ENCODE measurements around the gene PCCA. TPM values are rescaled to one million over a fixed set of nuclear protein-coding genes. Genes with fewer than 3 reads are reported as not detected.

The PCCA gene
- total and polyA plus RNA-seq, 2 donors (not counting 3 experiments of a cell fraction or from before 2014, with no cell fraction given): 5.7 to 20.2 TPM

DNA sequence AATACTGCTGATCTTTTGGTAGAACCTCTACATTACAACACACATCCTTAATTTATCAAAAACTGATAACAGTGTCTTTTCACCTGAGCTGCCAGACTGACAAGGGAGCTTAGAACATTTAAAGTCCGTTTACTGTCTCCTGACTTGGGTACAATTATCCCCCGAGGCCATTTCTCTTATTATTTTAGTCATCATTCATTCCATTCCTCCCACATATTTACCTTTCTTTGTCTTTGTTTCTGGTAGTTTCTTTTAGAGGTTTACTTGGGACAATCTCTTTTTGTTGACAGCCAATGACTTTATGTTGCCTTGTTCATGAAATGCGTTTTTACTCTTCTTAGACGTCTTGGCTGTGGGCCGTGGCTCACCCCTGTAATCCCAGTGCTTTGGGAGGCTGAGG, 186.9 kb downstream of the PCCA start:
- ChIA-PET CTCF (no interaction called here), POLR2A (no interaction called here)
- TF ChIP-seq, protein P1, sequence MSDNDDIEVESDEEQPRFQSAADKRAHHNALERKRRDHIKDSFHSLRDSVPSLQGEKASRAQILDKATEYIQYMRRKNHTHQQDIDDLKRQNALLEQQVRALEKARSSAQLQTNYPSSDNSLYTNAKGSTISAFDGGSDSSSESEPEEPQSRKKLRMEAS (IDR thresholded peaks at IDR 0.05; ENCODE audit: insufficient read depth, insufficient read length): no peak
- TF ChIP-seq POLR2AphosphoS5 (IDR thresholded peaks at IDR 0.05; ENCODE audit: insufficient read depth, low read depth, low read length): no peak
- TF ChIP-seq, protein P2, sequence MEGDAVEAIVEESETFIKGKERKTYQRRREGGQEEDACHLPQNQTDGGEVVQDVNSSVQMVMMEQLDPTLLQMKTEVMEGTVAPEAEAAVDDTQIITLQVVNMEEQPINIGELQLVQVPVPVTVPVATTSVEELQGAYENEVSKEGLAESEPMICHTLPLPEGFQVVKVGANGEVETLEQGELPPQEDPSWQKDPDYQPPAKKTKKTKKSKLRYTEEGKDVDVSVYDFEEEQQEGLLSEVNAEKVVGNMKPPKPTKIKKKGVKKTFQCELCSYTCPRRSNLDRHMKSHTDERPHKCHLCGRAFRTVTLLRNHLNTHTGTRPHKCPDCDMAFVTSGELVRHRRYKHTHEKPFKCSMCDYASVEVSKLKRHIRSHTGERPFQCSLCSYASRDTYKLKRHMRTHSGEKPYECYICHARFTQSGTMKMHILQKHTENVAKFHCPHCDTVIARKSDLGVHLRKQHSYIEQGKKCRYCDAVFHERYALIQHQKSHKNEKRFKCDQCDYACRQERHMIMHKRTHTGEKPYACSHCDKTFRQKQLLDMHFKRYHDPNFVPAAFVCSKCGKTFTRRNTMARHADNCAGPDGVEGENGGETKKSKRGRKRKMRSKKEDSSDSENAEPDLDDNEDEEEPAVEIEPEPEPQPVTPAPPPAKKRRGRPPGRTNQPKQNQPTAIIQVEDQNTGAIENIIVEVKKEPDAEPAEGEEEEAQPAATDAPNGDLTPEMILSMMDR (IDR thresholded peaks at IDR 0.05; ENCODE audit: extremely low read depth in 1 of 2, insufficient read depth in 1 of 2, low read depth in 1 of 2, low read length in 2 of 2): no peak
- TF ChIP-seq POLR2A (IDR thresholded peaks at IDR 0.05; ENCODE audit: low read depth, low read length): no peak
- TF ChIP-seq EZH2 (IDR thresholded peaks at IDR 0.05; ENCODE audit: borderline replicate concordance, low read depth, low read length, severe bottlenecking): no peak
- TF ChIP-seq MYC (IDR thresholded peaks at IDR 0.05; ENCODE audit: low read depth, low read length): no peak
- TF ChIP-seq GATA2 (IDR thresholded peaks at IDR 0.05; ENCODE audit: insufficient read depth, insufficient read length, low read depth, low read length): no peak
- no peak for TF ChIP-seq JUN (IDR thresholded peaks at IDR 0.05; ENCODE audit: borderline replicate concordance, insufficient read depth, insufficient read length, low read depth)
- TF ChIP-seq FOS (IDR thresholded peaks at IDR 0.05; ENCODE audit: borderline replicate concordance, insufficient read depth, low read length): no peak
- no TSS peak for BruUV-seq (replicated peaks)
- Histone ChIP-seq H3K4me1 (ENCODE audit: control insufficient read depth, extremely low read depth, insufficient read depth, low read length) (no peaks in the 10 kb centered on the region), H3K9me1 (replicated peaks; ENCODE audit: control insufficient read depth, extremely low read depth, insufficient read depth, low read length) (no peaks in the 10 kb centered on the region), H3K4me3 (replicated peaks in 1 of 3; ENCODE audit: insufficient read depth in 1 of 3, low read depth in 1 of 3, low read length in 3 of 3) (no peak overlapping the region), H4K20me1 (replicated peaks; ENCODE audit: control insufficient read depth, extremely low read depth, insufficient read depth, low read length) (no peaks in the 10 kb centered on the region), H2AFZ (ENCODE audit: low read depth, low read length) (no peak overlapping the region), H3K27ac (ENCODE audit: insufficient read depth, low read depth, low read length) (no peak overlapping the region), H3K79me2 (ENCODE audit: control insufficient read depth, insufficient read depth, low read length) (no peaks in the 10 kb centered on the region), H3K27me3 (ENCODE audit: control insufficient read depth in 2 of 2, insufficient read depth in 2 of 2, low read length in 2 of 2) (no peaks in the 10 kb centered on the region), H3K36me3 (ENCODE audit: control insufficient read depth in 2 of 2, extremely low read depth in 1 of 2, insufficient read depth in 2 of 2, low read length in 2 of 2) (no peaks in the 10 kb centered on the region), H3K4me2 (ENCODE audit: insufficient read depth, low read length) (no peak overlapping the region), H3K9me3 (replicated peaks; ENCODE audit: control insufficient read depth, insufficient read depth, low read length) (no peaks in the 10 kb centered on the region), H3K9ac (replicated peaks; ENCODE audit: extremely low read depth, insufficient read depth, low read length) (no peak overlapping the region)
- DNase-seq (ENCODE audit: low read depth, low spot score): no peak
- dilution Hi-C loops (cut with MboI; ENCODE audit: extremely low pct_ligation_motif_present, low sequenced_read_pairs): no loop called here
- intact Hi-C loops (cut with micrococcal nuclease): no loop called here
- no peak for FAIRE-seq
